Fibroblast of mammary gland (primary cell): ENCODE data around the gene SH3RF3.

ENCODE experiments used
- DNase-seq: peaks from one replicate; pipeline ENCODE4 v3.0.0-alpha.2; 2010; ENCODE audit warnings: low read depth
- H3K4me3 ChIP-seq: 2 replicates; pipeline ENCODE4 v1.5.1; 2011; ENCODE audit warnings: low read depth, mild to moderate bottlenecking, low read length, moderate library complexity; ENCODE audit not compliant: control insufficient read depth
- TF ChIP-seq, protein P1 (sequence below): conservative IDR thresholded peaks from 2 replicates; pipeline ENCODE4 v1.5.1; 2011; ENCODE audit warnings: low read depth, low read length, inconsistent platforms; ENCODE audit not compliant: control insufficient read depth, insufficient read depth

Gene SH3RF3

DNA sequence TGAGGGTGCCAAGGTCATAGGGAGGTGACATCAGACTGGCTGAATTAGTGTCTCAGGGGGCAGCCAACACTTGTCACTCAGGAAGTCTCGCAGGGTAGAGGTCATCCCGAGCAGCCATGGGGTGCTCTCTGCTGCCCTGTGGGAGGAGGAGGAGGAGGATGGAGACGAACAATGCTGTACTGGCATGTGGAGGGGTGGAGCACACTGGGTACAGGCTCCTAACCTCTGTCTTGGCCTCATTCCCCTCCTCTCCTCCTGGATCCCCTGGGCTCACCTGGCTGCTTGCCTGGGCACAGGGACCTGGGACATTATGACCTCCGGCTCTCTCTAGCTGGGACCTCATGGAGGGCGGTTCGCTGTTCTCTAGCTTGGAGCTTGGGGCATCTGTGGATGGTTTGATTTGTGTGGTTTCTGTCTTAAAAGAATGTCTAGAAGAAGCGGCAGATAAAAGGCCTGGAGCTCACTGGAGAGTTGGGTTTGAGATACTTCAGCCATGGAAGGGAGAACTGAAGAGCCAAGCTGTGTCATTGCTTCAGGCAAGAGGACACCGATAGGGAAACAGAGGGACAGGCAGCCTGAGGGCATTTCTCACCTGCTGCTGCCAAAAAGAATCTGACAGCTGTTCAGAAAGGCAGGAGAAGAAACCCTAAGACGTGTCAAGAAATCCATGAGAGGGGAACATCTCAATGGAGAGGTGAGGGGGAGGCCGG lies 351.6 kb downstream of the SH3RF3 start:
- H3K4me3 ChIP-seq: no peak overlapping the region
- no peak for DNase-seq
- TF ChIP-seq, protein P1, sequence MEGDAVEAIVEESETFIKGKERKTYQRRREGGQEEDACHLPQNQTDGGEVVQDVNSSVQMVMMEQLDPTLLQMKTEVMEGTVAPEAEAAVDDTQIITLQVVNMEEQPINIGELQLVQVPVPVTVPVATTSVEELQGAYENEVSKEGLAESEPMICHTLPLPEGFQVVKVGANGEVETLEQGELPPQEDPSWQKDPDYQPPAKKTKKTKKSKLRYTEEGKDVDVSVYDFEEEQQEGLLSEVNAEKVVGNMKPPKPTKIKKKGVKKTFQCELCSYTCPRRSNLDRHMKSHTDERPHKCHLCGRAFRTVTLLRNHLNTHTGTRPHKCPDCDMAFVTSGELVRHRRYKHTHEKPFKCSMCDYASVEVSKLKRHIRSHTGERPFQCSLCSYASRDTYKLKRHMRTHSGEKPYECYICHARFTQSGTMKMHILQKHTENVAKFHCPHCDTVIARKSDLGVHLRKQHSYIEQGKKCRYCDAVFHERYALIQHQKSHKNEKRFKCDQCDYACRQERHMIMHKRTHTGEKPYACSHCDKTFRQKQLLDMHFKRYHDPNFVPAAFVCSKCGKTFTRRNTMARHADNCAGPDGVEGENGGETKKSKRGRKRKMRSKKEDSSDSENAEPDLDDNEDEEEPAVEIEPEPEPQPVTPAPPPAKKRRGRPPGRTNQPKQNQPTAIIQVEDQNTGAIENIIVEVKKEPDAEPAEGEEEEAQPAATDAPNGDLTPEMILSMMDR: no peak

DNA sequence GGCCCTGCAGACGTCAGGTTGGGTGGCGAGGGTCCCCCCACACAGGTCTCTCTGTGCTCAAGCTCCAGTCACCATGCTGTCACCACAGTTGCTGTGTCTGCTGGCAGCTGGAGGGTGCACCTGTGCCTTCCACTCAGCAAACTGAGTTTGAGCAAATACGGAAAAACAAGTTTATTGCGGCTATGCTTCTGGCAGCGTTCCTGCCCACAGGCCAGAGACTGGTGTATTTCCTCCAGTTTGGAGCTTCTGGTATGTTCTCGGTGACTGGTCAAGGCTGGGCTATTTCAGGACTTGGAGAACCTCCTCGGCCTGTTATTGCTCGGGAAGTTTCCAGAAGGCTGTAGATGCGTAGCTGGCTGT lies 352.2 kb downstream of the SH3RF3 start:
- TF ChIP-seq, protein P1: no peak
- no peak overlapping the region for H3K4me3 ChIP-seq
- no peak for DNase-seq

DNA sequence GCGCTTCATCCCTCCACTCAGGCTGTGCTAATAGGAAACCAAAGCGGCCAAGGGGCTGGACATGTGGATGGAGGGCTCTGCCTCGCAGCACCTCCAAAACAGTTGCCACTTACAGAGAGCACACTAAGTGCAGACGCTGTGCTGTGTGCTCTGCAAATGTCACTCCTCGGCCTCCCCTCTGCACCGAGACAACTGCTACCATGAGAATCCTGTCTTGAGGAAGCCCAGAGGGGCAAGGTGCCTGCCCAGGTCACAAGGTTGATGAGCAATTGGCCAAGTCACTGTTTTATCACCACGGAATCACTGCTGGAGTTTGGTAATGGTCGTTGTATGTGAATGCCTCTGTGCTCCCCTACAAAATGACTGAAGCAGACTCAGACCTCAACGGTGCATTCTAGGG lies 352.6 kb downstream of the SH3RF3 start:
- TF ChIP-seq, protein P1: no peak
- no peak for DNase-seq
- no peak overlapping the region for H3K4me3 ChIP-seq

DNA sequence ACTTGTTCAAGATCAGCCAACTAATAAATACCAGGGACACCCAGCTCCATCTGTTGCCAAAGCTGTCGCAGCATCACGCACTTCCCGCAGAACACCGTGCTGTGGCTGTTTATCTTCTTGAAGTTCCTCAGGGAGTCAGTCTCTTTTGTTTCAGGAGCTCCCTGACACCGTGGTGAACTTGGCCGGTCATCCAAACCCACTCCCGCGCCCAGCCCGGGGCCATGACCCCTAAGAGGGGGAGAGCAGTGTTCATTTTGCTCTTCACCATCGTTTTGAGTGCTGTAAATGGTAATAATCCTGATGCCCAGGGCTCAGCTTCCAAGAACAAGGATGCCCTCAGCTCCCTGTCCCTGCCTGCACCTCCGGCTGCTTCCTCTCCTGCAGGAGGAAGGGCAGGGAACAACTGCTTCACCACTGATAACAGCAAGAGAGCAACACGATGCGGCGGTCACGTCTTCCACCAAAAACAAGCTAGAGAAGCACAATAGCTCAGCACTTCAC lies 353.4 kb downstream of the SH3RF3 start:
- TF ChIP-seq, protein P1: no peak

DNA sequence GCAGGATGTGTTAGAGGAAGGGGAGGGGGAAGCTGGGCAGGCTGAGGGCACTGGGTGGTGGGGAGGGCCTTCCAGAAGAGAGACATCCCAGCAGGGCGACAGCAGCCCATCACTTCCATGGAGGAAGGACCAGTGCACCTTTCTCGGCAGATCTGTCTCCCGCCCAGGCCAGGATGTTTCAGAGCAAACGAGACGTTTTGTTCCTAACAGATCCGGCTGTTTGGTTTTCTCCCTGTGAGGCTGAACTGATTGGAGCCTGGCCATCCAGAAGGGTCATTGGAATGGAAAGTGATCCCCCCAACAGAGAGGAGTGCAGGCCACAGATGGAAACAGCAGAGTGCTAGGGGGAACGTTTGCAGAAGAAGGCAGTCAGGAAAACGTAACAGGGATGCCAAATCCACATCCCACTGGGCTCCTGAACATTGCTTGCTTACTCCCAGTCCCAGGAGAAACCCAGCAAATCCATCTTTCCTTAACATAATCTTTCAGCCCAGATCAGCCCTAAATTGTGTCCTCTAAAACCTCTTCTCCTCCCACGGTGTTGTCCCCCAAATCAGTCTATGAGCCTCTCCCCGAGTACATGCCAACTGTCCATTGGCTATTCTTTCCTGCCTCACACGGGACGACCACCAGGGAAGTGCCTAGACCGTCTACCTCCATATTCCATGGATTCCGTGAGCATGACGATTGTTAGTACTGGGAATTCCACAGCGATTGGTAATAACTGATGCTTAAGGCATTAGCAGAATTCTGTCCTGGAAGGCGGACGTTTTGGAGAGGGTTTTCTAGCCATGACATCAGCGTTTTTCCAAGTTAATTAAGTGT lies 357.9 kb downstream of the SH3RF3 start:
- TF ChIP-seq, protein P1: no peak
- peak; percentile 26 for DNase-seq
- H3K4me3 ChIP-seq: no peak overlapping the region

More for the DNA sequence above, 353.4 kb downstream of the SH3RF3 start:
- no peak for DNase-seq
- H3K4me3 ChIP-seq: no peak overlapping the region

DNA sequence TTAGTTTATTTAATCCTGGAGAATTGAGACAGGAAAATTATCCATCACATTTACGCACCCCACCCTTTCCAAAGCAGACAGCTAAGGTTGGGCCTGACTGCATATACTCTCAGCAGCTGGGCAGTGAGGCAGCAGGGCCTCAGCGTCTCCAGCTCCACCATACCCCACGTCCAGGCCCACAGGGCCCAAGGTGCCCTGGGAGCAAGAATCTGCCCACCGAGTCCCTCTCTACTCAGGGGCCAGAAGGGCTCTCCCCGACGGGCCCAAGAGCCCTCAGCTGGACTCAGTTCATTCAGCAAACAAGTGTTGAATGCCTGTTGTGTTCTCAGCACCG lies 358.5 kb downstream of the SH3RF3 start:
- no peak for DNase-seq

More for the DNA sequence above, 358.5 kb downstream of the SH3RF3 start:
- TF ChIP-seq, protein P1: no peak
- no peak overlapping the region for H3K4me3 ChIP-seq
